A549 (cell line): Measurements from ENCODE around the gene SETD1B. TPM values are rescaled to one million over a fixed set of nuclear protein-coding genes. Genes with fewer than 3 reads are reported as not detected.

Experiments used
- ATAC-seq, 2 experiments: fragments of 200-7000 bp in 1 of 2; fragments of >200 bp in 1 of 2; cut with Nextera tagmentation in 1 of 2; cut with Tn5 transposase in 1 of 2; 3 replicates each; pipeline versions ENCODE4 v1.8.0 to v1.9.1; 2018 to 2020; ENCODE audit warnings: mild to moderate bottlenecking in 1 of 2, moderate library complexity in 1 of 2
- CTCF ChIA-PET: fragments of 300-600 bp; sonication (Branson Sonifier 250); formaldehyde crosslinking; extraction: SDS; loops from one replicate; lab custom pipeline; 2021; ENCODE audit warnings: antibody characterized with exemption, inconsistent platforms; lab: Yijun Ruan, JAX
- POLR2A ChIA-PET: fragments of 350-600 bp; formaldehyde crosslinking; extraction: SDS; loops from one replicate; lab custom pipeline; 2021; ENCODE audit warnings: antibody characterized with exemption, inconsistent platforms; lab: Yijun Ruan, JAX
- DNase-seq, 2 experiments: peaks; one replicate each; pipeline versions ENCODE4 v3.0.0 to v3.0.0-alpha.2; 2011 to 2016; ENCODE audit warnings: low read depth in 1 of 2, low spot score in 1 of 2
- FAIRE-seq: peaks from 2 replicates; lab custom pipeline; 2011; peaks lifted over from hg19 to GRCh38; lab: Jason Lieb, UNC
- H3K27ac ChIP-seq, 2 experiments: fragments of >200 bp; sonication (Bioruptor Twin); formaldehyde crosslinking; 3 replicates each; pipeline ENCODE4 v1.5.1; 2016 to 2017
- H3K4me1 ChIP-seq: fragments of >200 bp; sonication (Bioruptor Twin); formaldehyde crosslinking; 3 replicates; pipeline ENCODE4 v1.6.1; 2016
- H3K4me2 ChIP-seq: fragments of >200 bp; sonication (Bioruptor Twin); formaldehyde crosslinking; 3 replicates; pipeline ENCODE4 v1.6.1; 2016
- H3K4me3 ChIP-seq: fragments of >200 bp; sonication (Bioruptor Twin); formaldehyde crosslinking; 3 replicates; pipeline ENCODE4 v1.5.1; 2016
- H3K9me3 ChIP-seq: fragments of >200 bp; sonication (Bioruptor Twin); formaldehyde crosslinking; 3 replicates; pipeline ENCODE4 v1.6.1; 2016
- CHD2 ChIP-seq: fragments of 150-350 bp; IDR thresholded peaks from 2 replicates; pipeline ENCODE4 v1.6.1; 2014; ENCODE audit warnings: low read length; ENCODE audit not compliant: partially characterized antibody
- EHMT2 ChIP-seq: fragments of 200-600 bp; sonication (generic); IDR thresholded peaks from 2 replicates; pipeline ENCODE4 v1.6.1; 2016; ENCODE audit warnings: antibody characterized with exemption, low read depth, mild to moderate bottlenecking, moderate library complexity
- FOSB ChIP-seq: fragments of 250-450 bp; sonication (Bioruptor Pico); IDR thresholded peaks from 2 replicates; pipeline ENCODE4 v1.5.0; 2020; ENCODE audit warnings: mild to moderate bottlenecking, moderate library complexity
- FOXS1 ChIP-seq: fragments of 250-450 bp; sonication (Bioruptor Pico); IDR thresholded peaks from 2 replicates; pipeline ENCODE4 v1.5.0; 2020; ENCODE audit warnings: mild to moderate bottlenecking, moderate library complexity
- GATA3 ChIP-seq: IDR thresholded peaks from 2 replicates; pipeline ENCODE4 v1.6.1; 2012; ENCODE audit warnings: borderline replicate concordance
- HDAC2 ChIP-seq: fragments of 200-600 bp; sonication (generic); IDR thresholded peaks from 2 replicates; pipeline ENCODE4 v1.6.1; 2016
- HES2 ChIP-seq: fragments of >200 bp; sonication (Bioruptor Twin); formaldehyde crosslinking; IDR thresholded peaks from 2 replicates; pipeline ENCODE4 v1.6.1; 2016
- HOXB13 ChIP-seq: fragments of 250-450 bp; sonication (Bioruptor Pico); IDR thresholded peaks from 2 replicates; pipeline ENCODE4 v1.5.0; 2020; ENCODE audit warnings: low read depth, mild to moderate bottlenecking, moderate library complexity
- JUNB ChIP-seq: fragments of >200 bp; sonication (Bioruptor Twin); formaldehyde crosslinking; IDR thresholded peaks from 2 replicates; pipeline ENCODE4 v1.6.1; 2016
- MAFK ChIP-seq: fragments of 450-650 bp; IDR thresholded peaks from 2 replicates; pipeline ENCODE4 v1.6.1; 2014; ENCODE audit not compliant: partially characterized antibody
- MAZ ChIP-seq: fragments of 150-350 bp; IDR thresholded peaks from 2 replicates; pipeline ENCODE4 v1.6.1; 2014; ENCODE audit warnings: antibody characterized with exemption, low read depth, low read length, borderline replicate concordance
- MYC ChIP-seq: IDR thresholded peaks from 2 replicates; pipeline ENCODE4 v1.6.1; 2012; ENCODE audit warnings: mild to moderate bottlenecking, inconsistent platforms, low read length, improper control_type of control experiment, borderline replicate concordance
- NPAS2 ChIP-seq: fragments of 250-450 bp; sonication (Bioruptor Pico); IDR thresholded peaks from 2 replicates; pipeline ENCODE4 v1.8.0; 2022; ENCODE audit warnings: mild to moderate bottlenecking, moderate library complexity, borderline replicate concordance
- NR3C1 ChIP-seq: fragments of >200 bp; sonication (Bioruptor Twin); formaldehyde crosslinking; IDR thresholded peaks from 3 replicates; pipeline ENCODE4 v1.6.1; 2017
- PHF8 ChIP-seq: fragments of 200-600 bp; sonication (generic); IDR thresholded peaks from 2 replicates; pipeline ENCODE4 v1.6.1; 2016; ENCODE audit warnings: low read depth, mild to moderate bottlenecking, antibody characterized with exemption, moderate library complexity, borderline replicate concordance
- RAD21 ChIP-seq, 2 experiments: fragments of >200 bp in 1 of 2; sonication (Bioruptor Twin) in 1 of 2; formaldehyde crosslinking in 1 of 2; IDR thresholded peaks in 1 of 2; conservative IDR thresholded peaks in 1 of 2; 2 replicates in 1 of 2; 3 replicates in 1 of 2; pipeline ENCODE4 v1.6.1; 2012 to 2018; ENCODE audit warnings: inconsistent platforms in 1 of 2
- REST ChIP-seq: fragments of 200-600 bp; sonication (generic); IDR thresholded peaks from 2 replicates; pipeline ENCODE4 v1.6.1; 2016; ENCODE audit warnings: antibody characterized with exemption, mild to moderate bottlenecking, moderate library complexity
- SMC3 ChIP-seq: fragments of >200 bp; sonication (Bioruptor Twin); formaldehyde crosslinking; IDR thresholded peaks from 3 replicates; pipeline ENCODE4 v1.6.1; 2018; ENCODE audit warnings: inconsistent platforms
- TP53 ChIP-seq: fragments of 250-450 bp; sonication (Bioruptor Pico); IDR thresholded peaks from 2 replicates; pipeline ENCODE4 v1.5.0; 2021; ENCODE audit warnings: mild to moderate bottlenecking, moderate library complexity
- ZFP36 ChIP-seq: fragments of 450-650 bp; IDR thresholded peaks from 2 replicates; pipeline ENCODE4 v1.6.1; 2014; ENCODE audit warnings: borderline replicate concordance; ENCODE audit not compliant: partially characterized antibody
- ZNF302 ChIP-seq: fragments of 250-450 bp; sonication (Bioruptor Pico); IDR thresholded peaks from 2 replicates; pipeline ENCODE4 v1.9.0; 2021; ENCODE audit warnings: inconsistent platforms, mild to moderate bottlenecking, moderate library complexity
- ZSCAN20 ChIP-seq: fragments of 250-450 bp; sonication (Bioruptor Pico); IDR thresholded peaks from 2 replicates; pipeline ENCODE4 v1.8.0; 2022; ENCODE audit warnings: mild to moderate bottlenecking, moderate library complexity
- WGBS: methylation state at CpG from one replicate; pipeline ENCODE4 v1.1.6; 2017; ENCODE audit errors: missing lambda C conversion rate; 5-methylcytosine and 5-hydroxymethylcytosine counted together
- polyA plus RNA-seq, 4 experiments: library from polyadenylated mRNA; depleted of rRNA in 3 of 4; stranded (reverse); fragments of >200 nt; fragmentation: RNase III in 1 of 4; extraction: RNeasy Plus Mini Kit Qiagen cat#74134 plus additional on column Dnase treatment in 1 of 4; gene quantifications; 2 replicates in 3 of 4; 3 replicates in 1 of 4; pipeline ENCODE4 v1.2.3, GENCODE V29; 2011 to 2017
- TF ChIP-seq, protein P1 (sequence below): fragments of >200 bp; sonication (Bioruptor Twin); formaldehyde crosslinking; IDR thresholded peaks from 3 replicates; pipeline ENCODE4 v1.5.1; 2016
- TF ChIP-seq, protein P2 (sequence below): fragments of >200 bp; sonication (Bioruptor Twin); formaldehyde crosslinking; IDR thresholded peaks from 3 replicates; pipeline ENCODE4 v1.6.1; 2016
- TF ChIP-seq, protein P3 (sequence below): fragments of 250-450 bp; sonication (Bioruptor Pico); IDR thresholded peaks from 2 replicates; pipeline ENCODE4 v1.5.0; 2021; ENCODE audit warnings: mild to moderate bottlenecking, moderate library complexity, borderline replicate concordance

The SETD1B gene
- polyA plus RNA-seq, 2 of the 4 experiments (the other 2 are of a cell fraction) = 1.1 to 8.6 TPM

DNA sequence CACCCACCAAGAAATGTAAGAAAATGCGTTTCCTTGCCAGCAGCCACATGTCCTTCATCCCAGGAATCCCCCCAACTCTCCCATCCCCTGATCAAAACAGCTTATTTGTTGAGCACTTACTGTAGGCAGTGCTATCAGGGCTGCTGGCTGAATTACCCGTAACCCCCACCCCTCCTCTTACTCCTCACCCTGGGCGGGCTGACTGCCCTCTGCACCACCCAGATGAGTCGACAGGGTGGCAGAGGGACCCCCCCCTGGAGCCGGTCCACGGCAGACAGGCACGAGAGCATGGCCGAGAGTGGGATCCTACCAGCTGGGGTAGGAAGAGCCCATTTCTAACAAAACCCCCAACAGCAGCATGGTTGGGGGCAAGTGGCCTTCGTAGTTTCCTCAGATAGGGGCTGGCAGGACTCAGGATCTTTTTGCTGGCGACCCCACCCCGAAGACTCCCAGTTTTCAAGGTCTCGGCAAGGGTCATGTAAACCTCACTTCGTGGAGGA is 9.2 kb upstream of the SETD1B start:
- CTCF ChIA-PET = interaction anchor here (0.6 to 72.2 kb wide), 66 partner anchors 9 to 423 kb away, joined by 3 to 2657 read pairs (median 5); partner anchors contain the start of genes BCL7A, HPD, MORN3 and ORAI1
- peaks cover 72% of the 10 kb centered on the region for H3K4me1 ChIP-seq
- H3K4me2 ChIP-seq = peak overlapping the region; percentile 78

DNA sequence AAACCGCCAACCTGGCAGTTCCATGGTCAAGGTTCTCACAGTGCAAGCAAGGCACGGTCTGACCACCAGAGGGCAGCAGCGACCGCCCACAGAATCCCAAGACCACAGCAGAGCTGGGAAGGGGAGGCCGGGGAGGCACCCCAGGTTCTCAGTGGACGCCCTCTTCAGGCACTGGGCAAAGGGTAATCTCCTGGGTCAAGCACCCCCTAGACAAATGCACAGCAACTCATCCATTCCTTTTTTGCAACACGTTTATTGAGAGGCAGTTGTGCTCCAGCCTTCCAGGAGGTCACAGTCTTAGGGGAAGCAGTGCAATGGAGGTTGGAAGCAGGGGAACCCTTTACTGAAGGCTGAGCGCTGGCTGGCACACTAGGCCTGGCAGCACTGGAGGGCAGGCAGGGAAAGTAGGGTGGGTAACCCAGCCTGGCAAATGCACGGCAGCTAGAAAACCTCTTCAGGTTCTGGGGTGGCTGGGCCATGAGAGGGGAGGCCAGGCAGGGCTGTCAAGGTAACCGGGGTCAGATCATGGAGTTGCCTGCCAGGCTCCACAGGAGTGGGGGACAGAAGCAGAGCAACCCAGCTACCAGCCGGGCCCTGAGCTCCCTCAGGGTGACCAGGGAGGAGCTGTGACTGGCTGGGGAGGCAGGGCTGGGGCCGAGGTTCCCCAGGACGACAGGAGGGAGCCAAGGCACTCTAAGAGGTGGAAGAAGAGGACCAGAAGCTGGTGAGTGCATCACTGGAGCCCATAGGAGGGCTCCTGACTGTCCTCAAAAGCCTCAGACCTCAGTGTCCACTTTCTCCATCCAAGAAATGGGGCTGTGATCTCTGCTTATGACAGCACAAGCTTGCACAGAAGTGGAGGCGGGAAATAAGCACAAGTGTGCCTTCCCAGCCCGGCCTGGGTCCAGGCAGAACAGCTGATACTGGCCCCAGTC is 8.5 kb upstream of the SETD1B start:
- no peak for TF ChIP-seq CHD2
- no peak for TF ChIP-seq EHMT2
- no peak for TF ChIP-seq FOSB
- TF ChIP-seq GATA3 = no peak
- peak; percentile 96 for TF ChIP-seq MAFK
- TF ChIP-seq RAD21 (conservative IDR thresholded peaks at IDR 0.05 in 1 of 2, IDR thresholded peaks at IDR 0.05 in 1 of 2) = peak; percentile 91 to 93
- TF ChIP-seq FOXS1 (CRISPR knock-in tag) = no peak
- TF ChIP-seq ZSCAN20 (CRISPR knock-in tag) = no peak
- peak; percentile 92 for TF ChIP-seq SMC3
- TF ChIP-seq MYC = no peak
- TF ChIP-seq MAZ = no peak
- TF ChIP-seq, protein P1, sequence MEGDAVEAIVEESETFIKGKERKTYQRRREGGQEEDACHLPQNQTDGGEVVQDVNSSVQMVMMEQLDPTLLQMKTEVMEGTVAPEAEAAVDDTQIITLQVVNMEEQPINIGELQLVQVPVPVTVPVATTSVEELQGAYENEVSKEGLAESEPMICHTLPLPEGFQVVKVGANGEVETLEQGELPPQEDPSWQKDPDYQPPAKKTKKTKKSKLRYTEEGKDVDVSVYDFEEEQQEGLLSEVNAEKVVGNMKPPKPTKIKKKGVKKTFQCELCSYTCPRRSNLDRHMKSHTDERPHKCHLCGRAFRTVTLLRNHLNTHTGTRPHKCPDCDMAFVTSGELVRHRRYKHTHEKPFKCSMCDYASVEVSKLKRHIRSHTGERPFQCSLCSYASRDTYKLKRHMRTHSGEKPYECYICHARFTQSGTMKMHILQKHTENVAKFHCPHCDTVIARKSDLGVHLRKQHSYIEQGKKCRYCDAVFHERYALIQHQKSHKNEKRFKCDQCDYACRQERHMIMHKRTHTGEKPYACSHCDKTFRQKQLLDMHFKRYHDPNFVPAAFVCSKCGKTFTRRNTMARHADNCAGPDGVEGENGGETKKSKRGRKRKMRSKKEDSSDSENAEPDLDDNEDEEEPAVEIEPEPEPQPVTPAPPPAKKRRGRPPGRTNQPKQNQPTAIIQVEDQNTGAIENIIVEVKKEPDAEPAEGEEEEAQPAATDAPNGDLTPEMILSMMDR = peak; percentile 91
- TF ChIP-seq ZFP36 = no peak
- 0 out of 2 replicates have a peak, but pooled peaks have one; percentile 55 for TF ChIP-seq TP53 (CRISPR knock-in tag)
- TF ChIP-seq PHF8 = no peak
- TF ChIP-seq, protein P2, sequence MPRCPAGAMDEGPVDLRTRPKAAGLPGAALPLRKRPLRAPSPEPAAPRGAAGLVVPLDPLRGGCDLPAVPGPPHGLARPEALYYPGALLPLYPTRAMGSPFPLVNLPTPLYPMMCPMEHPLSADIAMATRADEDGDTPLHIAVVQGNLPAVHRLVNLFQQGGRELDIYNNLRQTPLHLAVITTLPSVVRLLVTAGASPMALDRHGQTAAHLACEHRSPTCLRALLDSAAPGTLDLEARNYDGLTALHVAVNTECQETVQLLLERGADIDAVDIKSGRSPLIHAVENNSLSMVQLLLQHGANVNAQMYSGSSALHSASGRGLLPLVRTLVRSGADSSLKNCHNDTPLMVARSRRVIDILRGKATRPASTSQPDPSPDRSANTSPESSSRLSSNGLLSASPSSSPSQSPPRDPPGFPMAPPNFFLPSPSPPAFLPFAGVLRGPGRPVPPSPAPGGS = no peak; the same call in 2 of the 3 replicates
- TF ChIP-seq JUNB = no peak
- no peak for TF ChIP-seq REST
- TF ChIP-seq HDAC2 = no peak
- no peak for TF ChIP-seq NPAS2 (CRISPR knock-in tag)
- no peak for TF ChIP-seq NR3C1
- TF ChIP-seq, protein P3, sequence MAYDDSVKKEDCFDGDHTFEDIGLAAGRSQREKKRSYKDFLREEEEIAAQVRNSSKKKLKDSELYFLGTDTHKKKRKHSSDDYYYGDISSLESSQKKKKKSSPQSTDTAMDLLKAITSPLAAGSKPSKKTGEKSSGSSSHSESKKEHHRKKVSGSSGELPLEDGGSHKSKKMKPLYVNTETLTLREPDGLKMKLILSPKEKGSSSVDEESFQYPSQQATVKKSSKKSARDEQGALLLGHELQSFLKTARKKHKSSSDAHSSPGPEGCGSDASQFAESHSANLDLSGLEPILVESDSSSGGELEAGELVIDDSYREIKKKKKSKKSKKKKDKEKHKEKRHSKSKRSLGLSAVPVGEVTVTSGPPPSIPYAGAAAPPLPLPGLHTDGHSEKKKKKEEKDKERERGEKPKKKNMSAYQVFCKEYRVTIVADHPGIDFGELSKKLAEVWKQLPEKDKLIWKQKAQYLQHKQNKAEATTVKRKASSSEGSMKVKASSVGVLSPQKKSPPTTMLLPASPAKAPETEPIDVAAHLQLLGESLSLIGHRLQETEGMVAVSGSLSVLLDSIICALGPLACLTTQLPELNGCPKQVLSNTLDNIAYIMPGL (CRISPR knock-in tag) = no peak
- no peak for TF ChIP-seq HES2
- TF ChIP-seq, all 56 proteins: peak for 5
- peak overlapping the region; percentile 78 for H3K4me2 ChIP-seq
- DNase-seq (peak; percentile 81 to 90), ATAC-seq (peak; percentile 5 to 45; a peak in 3 of 6 replicates), FAIRE-seq (no peak)
- H3K4me3 ChIP-seq = peak overlapping the region; percentile 30; the same call in 2 of the 3 replicates
- ChIA-PET CTCF (interaction anchor here (0.5 to 72.2 kb wide), 41 partner anchors 10 to 332 kb away, joined by 3 to 2657 read pairs (median 6); partner anchors contain the start of genes ORAI1, PSMD9, RHOF and SETD1B), POLR2A (interaction anchor here (0.6 to 6.1 kb wide), 9 partner anchors 8 to 93 kb away, joined by 3 to 43 read pairs (median 5); partner anchors contain the start of genes PSMD9 and SETD1B)
- 40% methylated on average over 14 of the region's 15 CpGs for WGBS
- H3K27ac ChIP-seq = peak overlapping the region; percentile 100
- peaks cover 65% of the 10 kb centered on the region for H3K4me1 ChIP-seq
- no peaks in the 10 kb centered on the region for H3K9me3 ChIP-seq

More for the DNA sequence above, 9.2 kb upstream of the SETD1B start:
- TF ChIP-seq FOSB (peak; percentile 84; the same call in 1 of the 2 replicates), HOXB13 (CRISPR knock-in tag) (peak; percentile 32; the same call in 1 of the 2 replicates), TP53 (CRISPR knock-in tag) (no peak), ZNF302 (CRISPR knock-in tag) (peak; percentile 52; the same call in 1 of the 2 replicates)
- FAIRE-seq = no peak
- ATAC-seq = peak; percentile 4 to 7; a peak in 4 of 6 replicates
- WGBS = 1% methylated on average over 13 of the region's 13 CpGs
- no peaks in the 10 kb centered on the region for H3K9me3 ChIP-seq
- no peak for DNase-seq
- H3K27ac ChIP-seq = peak overlapping the region; percentile 100
- POLR2A ChIA-PET = interaction anchor here (0.6 to 6.1 kb wide), 9 partner anchors 8 to 1750 kb away, joined by 3 to 43 read pairs (median 5); partner anchors contain the start of genes PSMD9, SETD1B and TMEM120B
- H3K4me3 ChIP-seq = peak overlapping the region; percentile 30; the same call in 2 of the 3 replicates
